K562 (cell line): ENCODE results near the gene MAP3K20. TPM values are rescaled to one million over a fixed set of nuclear protein-coding genes. Genes with fewer than 3 reads are reported as not detected.

ENCODE experiments used
- ATAC-seq: fragments of 200-7000 bp; cut with Tn5 transposase; 3 replicates; pipeline ENCODE4 v1.9.1; 2020; ENCODE audit warnings: moderate library complexity
- BruUV-seq: library from RNA; stranded (reverse); fragments of 400-500 nt; replicated peaks from 2 replicates; lab custom pipeline; 2021; lab: Mats Ljungman, UMichigan
- CTCF ChIA-PET: fragments of 300-600 bp; formaldehyde crosslinking; extraction: SDS; loops from one replicate; lab custom pipeline; 2021; ENCODE audit warnings: low intra/inter-chr PET ratio; lab: Yijun Ruan, JAX
- POLR2A ChIA-PET: fragments of 300-600, 350-650 bp; sonication (Branson Sonifier 250); formaldehyde crosslinking; extraction: SDS; loops from one replicate; lab custom pipeline; 2021; ENCODE audit warnings: antibody characterized with exemption, inconsistent platforms; lab: Yijun Ruan, JAX
- DNase-seq, 4 experiments: peaks; one replicate each; pipeline versions ENCODE4 v3.0.0 to v3.0.0-alpha.2; 2011 to 2018; ENCODE audit warnings: low spot score in 3 of 4, mixed read lengths in 3 of 4; ENCODE audit errors: extremely low read depth in 1 of 4
- FAIRE-seq: peaks from 2 replicates; lab custom pipeline; 2011; peaks lifted over from hg19 to GRCh38; lab: Jason Lieb, UNC
- H2AFZ ChIP-seq: 2 replicates; pipeline ENCODE4 v1.6.0; 2011; ENCODE audit warnings: low read depth, low read length, control low read depth, inconsistent platforms
- H3K27ac ChIP-seq: fragments of 200-600 bp; 3 replicates; pipeline ENCODE4 v1.8.0; 2011; ENCODE audit warnings: low read depth, mild to moderate bottlenecking, control low read depth, inconsistent platforms, low read length, moderate library complexity, mixed read lengths; ENCODE audit errors: extremely low read depth
- H3K27me3 ChIP-seq, 2 experiments: fragments of 300-600 bp in 1 of 2; 2 replicates in 1 of 2; 3 replicates in 1 of 2; pipeline versions ENCODE4 v1.6.0 to v1.8.0; 2011; ENCODE audit warnings: inconsistent platforms in 2 of 2, low read length in 2 of 2, mild to moderate bottlenecking in 1 of 2, mixed read lengths in 1 of 2, moderate library complexity in 1 of 2; ENCODE audit not compliant: control insufficient read depth in 2 of 2, insufficient read depth in 2 of 2
- H3K36me3 ChIP-seq: fragments of 300-600 bp; 3 replicates; pipeline ENCODE4 v1.8.0; 2011; ENCODE audit warnings: mild to moderate bottlenecking, low read length, inconsistent platforms; ENCODE audit not compliant: control insufficient read depth, insufficient read depth
- H3K4me1 ChIP-seq, 2 experiments: fragments of 200-600 bp in 1 of 2; replicated peaks in 1 of 2; 2 replicates in 1 of 2; 3 replicates in 1 of 2; pipeline versions ENCODE4 v1.5.1 to v1.8.0; 2011; ENCODE audit warnings: inconsistent platforms in 2 of 2, low read length in 2 of 2, mild to moderate bottlenecking in 1 of 2, mixed read lengths in 1 of 2, moderate library complexity in 1 of 2; ENCODE audit not compliant: control insufficient read depth in 2 of 2, insufficient read depth in 2 of 2
- H3K4me2 ChIP-seq: 2 replicates; pipeline ENCODE4 v1.6.1; 2011; ENCODE audit warnings: low read length, control low read depth, inconsistent platforms, mixed read lengths; ENCODE audit not compliant: insufficient read depth
- H3K4me3 ChIP-seq: fragments of 200-600 bp; sonication (generic), shearing (Covaris generic); 2 replicates; pipeline ENCODE4 v1.5.1; 2016; ENCODE audit warnings: control low read depth, inconsistent platforms
- H3K79me2 ChIP-seq: fragments of 200-600 bp; 3 replicates; pipeline ENCODE4 v1.8.0; 2011; ENCODE audit warnings: low read length, inconsistent platforms; ENCODE audit not compliant: control insufficient read depth, insufficient read depth
- H3K9ac ChIP-seq, 2 experiments: 2 replicates each; pipeline versions ENCODE4 v1.6.0 to v1.6.1; 2011; ENCODE audit warnings: low read depth in 2 of 2, low read length in 2 of 2, control low read depth in 1 of 2, inconsistent platforms in 1 of 2, mild to moderate bottlenecking in 1 of 2, mixed read lengths in 1 of 2; ENCODE audit not compliant: insufficient read depth in 1 of 2
- H3K9me1 ChIP-seq: one replicate; pipeline ENCODE4 v1.6.0; 2011; ENCODE audit warnings: inconsistent platforms, mild to moderate bottlenecking, low read length, moderate library complexity; ENCODE audit not compliant: control insufficient read depth, insufficient read depth
- H3K9me3 ChIP-seq: replicated peaks from 2 replicates; pipeline ENCODE4 v1.5.1; 2011; ENCODE audit warnings: low read depth, low read length, inconsistent platforms; ENCODE audit not compliant: control insufficient read depth, insufficient read depth
- H4K20me1 ChIP-seq: replicated peaks from 2 replicates; pipeline ENCODE4 v1.6.1; 2011; ENCODE audit warnings: low read length, inconsistent platforms, mixed read lengths; ENCODE audit not compliant: control insufficient read depth, insufficient read depth
- CBX1 ChIP-seq: sonication (generic); IDR thresholded peaks from 2 replicates; pipeline ENCODE4 v1.6.1; 2016; ENCODE audit warnings: antibody characterized with exemption, low read depth, mild to moderate bottlenecking
- CEBPB ChIP-seq: fragments of 450-650 bp; IDR thresholded peaks from 2 replicates; pipeline ENCODE4 v1.6.1; 2016; ENCODE audit warnings: missing genetic modification characterization, missing compliant biosample characterization
- DACH1 ChIP-seq: fragments of 450-650 bp; IDR thresholded peaks from 2 replicates; pipeline ENCODE4 v1.6.1; 2018; ENCODE audit not compliant: partially characterized antibody
- E2F5 ChIP-seq: sonication (generic); formaldehyde crosslinking; IDR thresholded peaks from 2 replicates; pipeline ENCODE4 v1.8.0; 2022; ENCODE audit warnings: mild to moderate bottlenecking, missing genetic modification reagents
- PATZ1 ChIP-seq: fragments of 250-450 bp; sonication (Bioruptor Pico); IDR thresholded peaks from 2 replicates; pipeline ENCODE4 v1.5.0; 2020; ENCODE audit warnings: mild to moderate bottlenecking, borderline replicate concordance
- POLR3G ChIP-seq: IDR thresholded peaks from 2 replicates; pipeline ENCODE4 v1.6.1; 2011; ENCODE audit not compliant: insufficient read length, insufficient replicate concordance; ENCODE audit errors: extremely low read depth
- SPI1 ChIP-seq: IDR thresholded peaks from 2 replicates; pipeline ENCODE4 v1.6.1; 2011; ENCODE audit warnings: low read depth, low read length, control low read depth, borderline replicate concordance
- TOE1 ChIP-seq, 2 experiments: fragments of 450-650 bp in 1 of 2; sonication (generic) in 1 of 2; formaldehyde crosslinking in 1 of 2; IDR thresholded peaks; 2 replicates each; pipeline versions ENCODE4 v1.7.1 to v1.8.0; 2016 to 2022; ENCODE audit warnings: borderline replicate concordance in 2 of 2, mild to moderate bottlenecking in 2 of 2, antibody characterized with exemption in 1 of 2, inconsistent platforms in 1 of 2, low read depth in 1 of 2, missing genetic modification reagents in 1 of 2, moderate library complexity in 1 of 2
- WGBS: fragments of 100-300 bp; shearing (Covaris generic); methylation state at CpG from one replicate; pipeline ENCODE4 v1.1.6; 2016; ENCODE audit warnings: low coverage, mixed read lengths; ENCODE audit not compliant: insufficient coverage; ENCODE audit errors: missing lambda C conversion rate; 5-methylcytosine and 5-hydroxymethylcytosine counted together
- in situ Hi-C: fragments of 300-500 bp; cut with MboI; formaldehyde crosslinking; loops from 4 replicates; pipeline ENCODE4 v1.15.0; 2018; ENCODE audit warnings: inconsistent platforms, mixed read lengths
- intact Hi-C: fragments of 100-400 bp; cut with micrococcal nuclease; formaldehyde crosslinking; loops from 2 replicates; pipeline ENCODE4 v1.14.2; 2022
- polyA plus RNA-seq, 8 experiments: library from polyadenylated mRNA; depleted of rRNA in 4 of 8; stranded (reverse) in 5 of 8; unstranded in 3 of 8; fragments of >200 nt; fragmentation: Nextera tagmentation in 2 of 8; fragmentation: Illumina TruSeq in 1 of 8; extraction: Ambion mirVana in 2 of 8; extraction: Trizol in 1 of 8; gene quantifications; 2 replicates each; pipeline versions ENCODE4 v1.2.1 to v1.2.3, GENCODE V29; 2011 to 2014; ENCODE audit warnings: inconsistent platforms in 1 of 8, missing spikeins in 1 of 8
- total RNA-seq, 7 experiments: library from RNA; depleted of rRNA in 6 of 7; stranded (reverse); fragments of >200 nt in 6 of 7; fragmentation: Illumina TruSeq in 2 of 7; extraction: Trizol in 2 of 7; gene quantifications; 2 replicates each; pipeline versions ENCODE4 v1.2.1 to v1.2.3, GENCODE V29; 2011 to 2021; ENCODE audit warnings: low replicate concordance in 1 of 7
- TF ChIP-seq, protein P1 (sequence below): fragments of 250-450 bp; sonication (Bioruptor Pico); IDR thresholded peaks from 2 replicates; pipeline ENCODE4 v1.4.0; 2020; ENCODE audit warnings: mild to moderate bottlenecking

Gene MAP3K20
- total and polyA plus RNA-seq, 9 of the 15 experiments (the other 6 are each of a cell fraction or from before 2014, with no cell fraction given), result 9.8 to 34.2 (median 27.3) TPM

DNA sequence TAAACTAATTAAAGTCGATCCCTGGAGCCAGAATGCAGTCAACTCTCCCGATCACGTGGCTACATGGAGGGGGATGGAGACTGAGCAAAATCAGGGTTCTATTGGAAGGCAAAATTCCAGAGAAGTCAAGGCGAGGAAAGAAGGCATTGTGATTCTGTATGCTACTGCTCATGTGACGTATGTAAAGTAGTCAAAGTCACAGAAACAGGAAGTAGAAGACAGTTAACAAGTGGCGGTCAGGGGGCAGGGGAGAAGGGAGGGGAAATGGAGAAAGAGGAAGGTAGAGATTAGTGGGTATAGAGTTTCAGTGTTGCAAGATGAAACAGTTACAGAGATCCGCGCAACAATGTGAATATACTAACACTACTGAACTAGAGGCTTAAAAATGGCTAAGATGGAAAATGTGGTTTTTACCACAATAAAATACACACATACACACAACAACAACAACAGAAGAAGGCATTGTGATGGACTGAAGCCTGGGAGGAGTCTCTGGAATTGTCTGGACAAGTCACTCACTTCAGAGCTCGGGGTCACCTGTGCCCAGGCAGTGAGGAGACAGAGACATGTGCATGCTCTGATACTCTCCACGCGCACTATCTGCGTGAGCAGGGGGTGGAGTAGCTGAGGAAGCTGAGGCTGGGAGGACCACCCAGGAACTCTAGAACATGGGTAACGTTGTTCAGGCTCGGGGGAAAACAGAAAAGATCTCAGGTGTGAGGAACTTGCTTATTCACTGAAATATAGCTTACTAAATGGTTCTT is 189.1 kb downstream of the MAP3K20 start (continued):
- TF ChIP-seq TOE1 (IDR thresholded peaks at IDR 0.05; ENCODE audit: borderline replicate concordance), result no peak
- no peak for TF ChIP-seq TOE1 (CRISPR knock-in tag; IDR thresholded peaks at IDR 0.05; ENCODE audit: borderline replicate concordance, low read depth)
- no peak for TF ChIP-seq POLR3G
- TF ChIP-seq PATZ1 (CRISPR knock-in tag), result no peak
- peak; percentile 58 for TF ChIP-seq CEBPB (tag)
- TF ChIP-seq DACH1, result no peak

DNA sequence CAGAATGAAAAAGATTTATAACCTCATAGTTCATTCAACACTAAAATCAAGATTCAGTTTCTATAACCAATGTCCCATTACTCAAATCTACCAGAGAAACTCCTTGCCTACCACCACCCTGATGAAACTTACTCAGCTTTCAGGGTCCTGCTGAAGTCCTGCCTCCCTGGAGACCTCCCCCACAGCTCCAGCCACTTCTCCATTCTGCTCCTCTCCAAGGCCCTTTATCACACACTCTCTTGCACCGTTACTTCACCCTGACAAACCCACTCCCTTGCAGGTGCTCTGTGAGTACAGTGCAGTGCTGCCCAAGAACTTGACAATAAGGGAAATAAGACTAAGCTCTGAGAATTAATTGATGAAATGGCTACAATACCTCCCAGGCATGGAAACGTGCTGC is 195.5 kb downstream of the MAP3K20 start:
- no peaks in the 10 kb centered on the region for H3K9me1 ChIP-seq
- H3K79me2 ChIP-seq, result no peaks in the 10 kb centered on the region
- H3K4me3 ChIP-seq, result no peak overlapping the region
- H3K9ac ChIP-seq, result no peak overlapping the region
- in situ Hi-C loops, result no loop called here
- intact Hi-C loops, result no loop called here
- FAIRE-seq (no peak), DNase-seq (no peak), ATAC-seq (peak; percentile 60)
- no peak overlapping the region for H3K27ac ChIP-seq
- peaks cover 8% of the 10 kb centered on the region; the same call in 1 of the 3 replicates for H3K36me3 ChIP-seq
- H3K4me2 ChIP-seq, result no peak overlapping the region
- H3K9me3 ChIP-seq, result no peaks in the 10 kb centered on the region
- BruUV-seq, result no TSS peak
- 6% methylated on average over 2 of the region's 2 CpGs for WGBS
- H3K27me3 ChIP-seq, result peaks cover 2 to 8% of the 10 kb centered on the region in 2 experiments; a peak in 2 of 5 replicates
- POLR2A ChIA-PET, result interaction anchor here (0.6 to 1.6 kb wide), 2 partner anchors 9 to 450 kb away, joined by 4 to 5 read pairs; no protein-coding TSS in a partner anchor
- TF ChIP-seq E2F5, result no peak
- TF ChIP-seq SPI1, result peak; percentile 29; the same call in 1 of the 2 replicates
- TF ChIP-seq, protein P1, sequence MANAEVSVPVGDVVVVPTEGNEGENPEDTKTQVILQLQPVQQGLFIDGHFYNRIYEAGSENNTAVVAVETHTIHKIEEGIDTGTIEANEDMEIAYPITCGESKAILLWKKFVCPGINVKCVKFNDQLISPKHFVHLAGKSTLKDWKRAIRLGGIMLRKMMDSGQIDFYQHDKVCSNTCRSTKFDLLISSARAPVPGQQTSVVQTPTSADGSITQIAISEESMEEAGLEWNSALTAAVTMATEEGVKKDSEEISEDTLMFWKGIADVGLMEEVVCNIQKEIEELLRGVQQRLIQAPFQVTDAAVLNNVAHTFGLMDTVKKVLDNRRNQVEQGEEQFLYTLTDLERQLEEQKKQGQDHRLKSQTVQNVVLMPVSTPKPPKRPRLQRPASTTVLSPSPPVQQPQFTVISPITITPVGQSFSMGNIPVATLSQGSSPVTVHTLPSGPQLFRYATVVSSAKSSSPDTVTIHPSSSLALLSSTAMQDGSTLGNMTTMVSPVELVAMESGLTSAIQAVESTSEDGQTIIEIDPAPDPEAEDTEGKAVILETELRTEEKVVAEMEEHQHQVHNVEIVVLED, result no peak
- no peak for TF ChIP-seq CBX1
- CTCF ChIA-PET, result no interaction called here
- no peak overlapping the region for H2AFZ ChIP-seq
- no peaks in the 10 kb centered on the region for H4K20me1 ChIP-seq
- H3K4me1 ChIP-seq, result no peaks in the 10 kb centered on the region
